K562 (cell line): ENCODE measurements around the gene SPEG. TPM values are rescaled to one million over a fixed set of nuclear protein-coding genes. Genes with fewer than 3 reads are reported as not detected.

ENCODE experiments used
- ATF3 ChIP-seq, 2 experiments: fragments of 450-650 bp in 1 of 2; sonication (generic) in 1 of 2; formaldehyde crosslinking in 1 of 2; IDR thresholded peaks in 1 of 2; conservative IDR thresholded peaks in 1 of 2; 2 replicates each; pipeline versions ENCODE4 v1.6.1 to v1.8.1; 2016 to 2023; ENCODE audit warnings: mild to moderate bottlenecking in 2 of 2, moderate library complexity in 2 of 2, inconsistent platforms in 1 of 2, missing genetic modification reagents in 1 of 2
- ATF4 ChIP-seq: fragments of 450-650 bp; formaldehyde crosslinking; IDR thresholded peaks from 2 replicates; pipeline ENCODE4 v1.4.0; 2022; ENCODE audit warnings: mild to moderate bottlenecking, moderate library complexity
- CTCF ChIP-seq, 3 experiments: IDR thresholded peaks in 2 of 3; conservative IDR thresholded peaks in 1 of 3; 2 replicates each; pipeline ENCODE4 v1.5.1; 2011 to 2012; ENCODE audit warnings: low read length in 3 of 3, mild to moderate bottlenecking in 3 of 3, control low read depth in 2 of 3, improper control_type of control experiment in 1 of 3, inconsistent platforms in 1 of 3, low read depth in 1 of 3, mixed read lengths in 1 of 3, moderate library complexity in 1 of 3; ENCODE audit not compliant: insufficient read depth in 2 of 3
- DMBX1 ChIP-seq: fragments of 250-450 bp; sonication (Bioruptor Pico); IDR thresholded peaks from 2 replicates; pipeline ENCODE4 v1.8.0; 2022; ENCODE audit warnings: inconsistent platforms, mild to moderate bottlenecking, moderate library complexity, borderline replicate concordance
- FOXK1 ChIP-seq: sonication (generic); formaldehyde crosslinking; IDR thresholded peaks from 2 replicates; pipeline ENCODE4 v1.8.0; 2022; ENCODE audit warnings: missing genetic modification reagents, mild to moderate bottlenecking, borderline replicate concordance
- GABPB2 ChIP-seq: fragments of 250-450 bp; sonication (Bioruptor Pico); conservative IDR thresholded peaks from 2 replicates; pipeline ENCODE4 v1.5.1; 2021; ENCODE audit warnings: mild to moderate bottlenecking
- HDAC6 ChIP-seq: IDR thresholded peaks from 2 replicates; pipeline ENCODE4 v1.6.1; 2012; ENCODE audit warnings: low read depth, mild to moderate bottlenecking, control low read depth, inconsistent platforms, low read length, moderate library complexity
- MCM3 ChIP-seq: fragments of 450-650 bp; IDR thresholded peaks from 2 replicates; pipeline ENCODE4 v1.6.1; 2016
- SMARCA4 ChIP-seq: fragments of 450-650 bp; IDR thresholded peaks from 2 replicates; pipeline ENCODE4 v1.6.1; 2016
- SMC3 ChIP-seq: conservative IDR thresholded peaks from 2 replicates; pipeline ENCODE4 v1.6.1; 2011; ENCODE audit warnings: low read depth, low read length, improper control_type of control experiment; ENCODE audit not compliant: insufficient read depth
- SNIP1 ChIP-seq: fragments of 450-650 bp; IDR thresholded peaks from 2 replicates; pipeline ENCODE4 v1.7.1; 2017; ENCODE audit warnings: low read depth, mild to moderate bottlenecking
- ZC3H11A ChIP-seq: IDR thresholded peaks from 2 replicates; pipeline ENCODE4 v1.6.1; 2012; ENCODE audit warnings: low read depth, low read length, improper control_type of control experiment
- ZFX ChIP-seq: sonication (generic); formaldehyde crosslinking; IDR thresholded peaks from 2 replicates; pipeline ENCODE4 v1.8.0; 2022; ENCODE audit warnings: mild to moderate bottlenecking, missing genetic modification reagents, moderate library complexity
- ZNF134 ChIP-seq: fragments of 250-450 bp; sonication (Bioruptor Pico); conservative IDR thresholded peaks from 2 replicates; pipeline ENCODE4 v1.4.0; 2020
- ZNF3 ChIP-seq: fragments of 250-450 bp; sonication (Bioruptor Pico); IDR thresholded peaks from 2 replicates; pipeline ENCODE4 v1.5.0; 2021; ENCODE audit warnings: mild to moderate bottlenecking, moderate library complexity
- ZNF436 ChIP-seq: fragments of 250-450, 450-650 bp; sonication (Bioruptor Pico); formaldehyde crosslinking; IDR thresholded peaks from 2 replicates; pipeline ENCODE4 v1.7.0; 2020; ENCODE audit warnings: mild to moderate bottlenecking
- ZNF561 ChIP-seq: fragments of 450-650 bp; formaldehyde crosslinking; conservative IDR thresholded peaks from 2 replicates; pipeline ENCODE4 v1.4.0; 2020; ENCODE audit warnings: mild to moderate bottlenecking, moderate library complexity
- ZNF75A ChIP-seq: fragments of 450-650 bp; formaldehyde crosslinking; IDR thresholded peaks from 2 replicates; pipeline ENCODE4 v1.4.0; 2020; ENCODE audit warnings: mild to moderate bottlenecking
- polyA plus RNA-seq, 8 experiments: library from polyadenylated mRNA; depleted of rRNA in 4 of 8; stranded (reverse) in 5 of 8; unstranded in 3 of 8; fragments of >200 nt; fragmentation: Nextera tagmentation in 2 of 8; fragmentation: Illumina TruSeq in 1 of 8; extraction: Ambion mirVana in 2 of 8; extraction: Trizol in 1 of 8; gene quantifications; 2 replicates each; pipeline versions ENCODE4 v1.2.1 to v1.2.3, GENCODE V29; 2011 to 2014; ENCODE audit warnings: inconsistent platforms in 1 of 8, missing spikeins in 1 of 8
- total RNA-seq, 7 experiments: library from RNA; depleted of rRNA in 6 of 7; stranded (reverse); fragments of >200 nt in 6 of 7; fragmentation: Illumina TruSeq in 2 of 7; extraction: Trizol in 2 of 7; gene quantifications; 2 replicates each; pipeline versions ENCODE4 v1.2.1 to v1.2.3, GENCODE V29; 2011 to 2021; ENCODE audit warnings: low replicate concordance in 1 of 7
- TF ChIP-seq, protein P1 (sequence below): fragments of 450-650 bp; IDR thresholded peaks from 2 replicates; pipeline ENCODE4 v1.6.1; 2018; ENCODE audit not compliant: partially characterized antibody

SPEG gene
- total and polyA plus RNA-seq, 9 of the 15 experiments (the other 6 are each of a cell fraction or from before 2014, with no cell fraction given) = 0.49 to 8.7 (median 3.0) TPM

DNA sequence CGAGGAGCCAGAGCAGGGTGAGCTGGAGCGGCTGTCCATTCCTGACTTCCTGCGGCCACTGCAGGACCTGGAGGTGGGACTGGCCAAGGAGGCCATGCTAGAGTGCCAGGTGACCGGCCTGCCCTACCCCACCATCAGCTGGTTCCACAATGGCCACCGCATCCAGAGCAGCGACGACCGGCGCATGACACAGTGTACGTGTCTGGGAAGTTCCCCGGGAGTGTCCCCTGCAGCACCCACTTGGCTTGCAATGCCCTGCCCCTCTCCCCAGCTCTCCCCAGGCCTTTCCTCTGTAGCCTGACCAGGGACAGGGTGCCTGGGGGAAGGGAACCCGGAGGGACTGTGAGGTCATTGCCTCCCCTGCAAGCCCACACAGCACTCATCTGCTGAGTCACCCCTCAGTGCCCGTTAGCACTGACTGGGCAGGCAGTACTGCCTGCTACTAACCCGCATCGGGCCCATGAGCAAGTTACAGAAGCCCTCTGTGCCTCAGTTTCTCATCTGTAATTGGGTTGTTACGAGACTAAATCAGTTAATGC, 34.6 kb downstream of the SPEG start (continued):
- no peak for TF ChIP-seq GABPB2 (CRISPR knock-in tag)
- no peak for TF ChIP-seq SMC3
- TF ChIP-seq ATF4 (CRISPR knock-in tag) = no peak
- TF ChIP-seq ZNF134 (CRISPR knock-in tag) = no peak
- no peak for TF ChIP-seq SNIP1
- TF ChIP-seq HDAC6 = no peak
- no peak for TF ChIP-seq ZNF3
- TF ChIP-seq ZC3H11A = no peak
- no peak for TF ChIP-seq ZNF75A (CRISPR knock-in tag)
- no peak for TF ChIP-seq CTCF (IDR thresholded peaks at IDR 0.05 in 2 of 3, conservative IDR thresholded peaks at IDR 0.05 in 1 of 3; ENCODE audit: insufficient read depth in 2 of 3, low read depth in 1 of 3, low read length in 3 of 3)
- TF ChIP-seq ZNF436 (CRISPR knock-in tag) = no peak
- TF ChIP-seq, protein P1, sequence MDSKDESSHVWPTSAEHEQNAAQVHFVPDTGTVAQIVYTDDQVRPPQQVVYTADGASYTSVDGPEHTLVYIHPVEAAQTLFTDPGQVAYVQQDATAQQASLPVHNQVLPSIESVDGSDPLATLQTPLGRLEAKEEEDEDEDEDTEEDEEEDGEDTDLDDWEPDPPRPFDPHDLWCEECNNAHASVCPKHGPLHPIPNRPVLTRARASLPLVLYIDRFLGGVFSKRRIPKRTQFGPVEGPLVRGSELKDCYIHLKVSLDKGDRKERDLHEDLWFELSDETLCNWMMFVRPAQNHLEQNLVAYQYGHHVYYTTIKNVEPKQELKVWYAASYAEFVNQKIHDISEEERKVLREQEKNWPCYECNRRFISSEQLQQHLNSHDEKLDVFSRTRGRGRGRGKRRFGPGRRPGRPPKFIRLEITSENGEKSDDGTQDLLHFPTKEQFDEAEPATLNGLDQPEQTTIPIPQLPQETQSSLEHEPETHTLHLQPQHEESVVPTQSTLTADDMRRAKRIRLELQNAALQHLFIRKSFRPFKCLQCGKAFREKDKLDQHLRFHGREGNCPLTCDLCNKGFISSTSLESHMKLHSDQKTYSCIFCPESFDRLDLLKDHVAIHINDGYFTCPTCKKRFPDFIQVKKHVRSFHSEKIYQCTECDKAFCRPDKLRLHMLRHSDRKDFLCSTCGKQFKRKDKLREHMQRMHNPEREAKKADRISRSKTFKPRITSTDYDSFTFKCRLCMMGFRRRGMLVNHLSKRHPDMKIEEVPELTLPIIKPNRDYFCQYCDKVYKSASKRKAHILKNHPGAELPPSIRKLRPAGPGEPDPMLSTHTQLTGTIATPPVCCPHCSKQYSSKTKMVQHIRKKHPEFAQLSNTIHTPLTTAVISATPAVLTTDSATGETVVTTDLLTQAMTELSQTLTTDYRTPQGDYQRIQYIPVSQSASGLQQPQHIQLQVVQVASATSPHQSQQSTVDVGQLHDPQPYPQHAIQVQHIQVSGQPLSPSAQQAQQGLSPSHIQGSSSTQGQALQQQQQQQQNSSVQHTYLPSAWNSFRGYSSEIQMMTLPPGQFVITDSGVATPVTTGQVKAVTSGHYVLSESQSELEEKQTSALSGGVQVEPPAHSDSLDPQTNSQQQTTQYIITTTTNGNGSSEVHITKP = no peak
- no peak for TF ChIP-seq FOXK1 (CRISPR knock-in tag)
- no peak for TF ChIP-seq SMARCA4
- no peak for TF ChIP-seq ZNF561 (CRISPR knock-in tag)
- no peak for TF ChIP-seq ZFX
- no peak for TF ChIP-seq DMBX1 (CRISPR knock-in tag)
- TF ChIP-seq ATF3 (IDR thresholded peaks at IDR 0.05) = peak; percentile 71
- TF ChIP-seq ATF3 (CRISPR knock-in tag; conservative IDR thresholded peaks at IDR 0.05) = no peak
- TF ChIP-seq MCM3 = no peak
